Glomerular endothelial cell (primary cell): ENCODE results near the gene SLC9A6. TPM values are rescaled to one million over a fixed set of nuclear protein-coding genes. Genes with fewer than 3 reads are reported as not detected.

ENCODE experiments used
- DNase-seq: peaks from one replicate; pipeline ENCODE4 v3.0.0-alpha.2; 2011; ENCODE audit warnings: low read depth, low spot score; ENCODE audit errors: extremely low read depth
- total RNA-seq: library from RNA; depleted of rRNA; stranded (reverse); fragments of >200 nt; gene quantifications from 2 replicates; pipeline ENCODE4 v1.2.3, GENCODE V29; 2015

The SLC9A6 gene
- 15.2 and 17.4 TPM in 2 replicates for total RNA-seq

DNA sequence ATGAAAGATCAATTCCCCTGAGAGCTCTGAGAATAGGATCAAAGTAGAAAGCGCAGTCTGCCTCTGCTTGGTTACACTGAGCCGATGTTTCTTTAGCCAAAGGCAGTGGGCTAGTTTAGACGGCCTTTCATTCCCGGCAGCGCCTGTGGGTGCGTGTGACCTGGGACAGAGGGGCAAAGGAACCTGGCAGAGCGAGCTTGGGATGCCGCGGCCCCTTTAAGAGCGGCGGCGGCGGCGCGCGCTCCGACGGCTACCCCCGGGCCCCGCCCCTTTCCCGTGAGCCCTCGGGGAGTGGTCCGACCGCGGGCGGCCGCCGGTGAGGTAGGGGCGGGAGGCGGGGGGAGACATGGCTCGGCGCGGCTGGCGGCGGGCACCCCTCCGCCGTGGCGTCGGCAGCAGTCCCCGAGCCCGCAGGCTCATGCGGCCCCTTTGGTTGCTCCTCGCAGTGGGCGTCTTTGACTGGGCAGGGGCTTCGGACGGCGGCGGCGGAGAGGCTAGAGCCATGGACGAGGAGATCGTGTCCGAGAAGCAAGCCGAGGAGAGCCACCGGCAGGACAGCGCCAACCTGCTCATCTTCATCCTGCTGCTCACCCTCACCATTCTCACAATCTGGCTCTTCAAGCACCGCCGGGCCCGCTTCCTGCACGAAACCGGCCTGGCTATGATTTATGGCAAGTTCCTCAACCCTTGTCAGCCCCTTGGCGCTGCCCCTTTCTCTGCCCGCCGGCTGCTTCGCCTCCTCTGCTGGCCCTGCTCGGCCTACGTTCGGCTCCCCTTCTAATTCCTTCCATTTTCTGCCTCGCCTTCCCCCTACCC lies at the start of gene SLC9A6:
SLC9A6 (plus strand) TSS at position 279 of the 816 bp plus-strand sequence; CDS start at position 503, 224 bp downstream.
- no peak for DNase-seq

DNA sequence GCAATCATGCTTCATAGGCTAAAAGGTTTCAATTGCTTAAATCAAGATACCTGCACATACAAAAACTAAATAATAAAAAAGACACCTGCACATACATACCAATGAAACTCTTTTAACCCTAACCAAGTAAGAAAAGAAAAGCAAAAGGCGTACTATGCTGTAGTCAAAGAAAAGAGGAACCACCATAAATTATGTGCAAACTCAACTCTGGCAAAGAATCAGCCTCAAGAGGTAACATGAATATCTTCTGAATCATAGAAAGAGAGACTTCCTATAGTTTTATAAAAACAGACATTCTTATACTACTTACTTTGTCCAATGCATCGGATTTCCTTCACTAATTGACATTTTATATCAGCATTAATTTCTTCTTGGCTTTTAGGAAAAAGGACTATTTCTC lies 40.7 kb upstream of the SLC9A6 start:
- no peak for DNase-seq

DNA sequence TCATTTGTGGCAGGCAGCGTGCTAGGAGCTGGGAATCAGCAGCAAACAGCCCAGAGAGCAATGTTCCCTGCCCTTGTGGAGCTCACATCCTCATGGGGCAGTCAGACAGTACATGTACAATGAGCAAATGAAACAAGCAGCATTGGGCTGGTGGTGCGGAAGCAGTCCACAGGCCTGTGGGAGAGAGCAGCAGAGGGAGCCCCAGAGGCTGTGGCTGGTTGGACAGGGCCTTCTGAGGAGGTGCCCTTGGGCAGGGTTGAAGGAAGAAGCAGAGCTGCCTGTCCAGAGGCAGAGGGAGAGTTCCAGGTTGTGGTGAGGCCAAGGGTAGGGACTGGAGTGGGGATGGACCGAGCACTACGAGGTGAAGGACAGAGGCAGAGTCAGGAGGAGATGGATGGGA lies 33.9 kb upstream of the SLC9A6 start:
- DNase-seq = no peak

DNA sequence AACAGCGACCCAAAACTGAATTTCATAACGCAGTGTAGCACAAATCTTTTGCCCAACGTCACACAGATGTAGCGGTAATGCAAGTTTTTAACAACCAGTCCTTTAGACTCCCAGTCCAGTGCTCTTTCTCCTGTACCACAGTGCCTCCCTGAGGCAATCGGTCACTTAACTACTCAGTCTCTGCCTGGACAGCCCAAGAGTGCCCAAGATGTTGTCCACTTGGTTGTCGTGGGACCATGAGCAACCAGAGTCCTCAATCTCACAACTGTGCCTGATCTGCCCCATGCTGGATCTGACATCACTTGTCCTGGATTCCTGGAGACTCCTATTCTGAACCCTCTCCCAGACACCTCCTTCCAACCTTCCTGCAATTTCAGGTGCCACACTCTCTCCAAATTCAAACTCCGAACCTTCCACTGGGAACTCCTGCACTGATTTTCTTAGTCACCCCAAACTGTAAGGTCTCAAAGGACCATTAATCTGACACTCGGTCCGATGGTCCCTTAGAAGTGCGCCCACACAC lies 12.1 kb upstream of the SLC9A6 start:
- DNase-seq = no peak

DNA sequence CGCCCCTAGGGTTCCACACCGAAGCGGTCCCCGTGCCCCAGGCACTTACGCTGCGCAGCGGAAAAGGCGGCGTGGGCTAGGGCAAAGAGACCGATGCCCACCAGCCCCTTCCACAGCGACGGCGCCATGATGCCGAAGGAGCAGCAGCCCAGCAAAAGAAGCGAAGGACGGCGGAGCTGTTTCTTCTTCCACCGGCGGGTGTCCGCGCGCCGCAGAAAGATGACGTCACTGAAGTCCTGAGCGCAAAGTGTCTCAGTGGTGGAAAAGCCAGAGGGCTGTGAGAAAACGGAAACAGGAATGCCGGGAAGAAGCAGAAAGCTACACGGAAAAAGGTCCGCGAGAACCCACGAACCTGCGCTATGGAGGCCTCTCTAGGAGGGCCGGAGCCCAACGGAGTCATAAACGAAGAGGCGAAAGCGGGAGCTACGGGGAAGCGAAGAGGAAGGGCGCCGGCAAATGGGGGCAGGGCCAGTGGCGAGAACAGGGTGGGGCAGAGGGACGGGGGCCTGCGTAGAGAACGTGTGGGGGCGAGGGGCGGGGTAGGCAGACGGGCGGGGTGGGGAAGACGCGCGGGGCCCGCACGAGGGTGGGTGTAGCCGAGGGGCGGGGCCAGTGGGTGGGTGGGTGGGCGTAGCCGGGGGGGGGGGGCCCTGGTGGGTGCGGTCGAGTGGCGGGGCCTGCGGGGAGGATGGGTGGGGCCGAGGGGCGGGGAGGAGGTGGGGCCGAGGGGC lies 11.5 kb upstream of the SLC9A6 start, which contains the start of gene MMGT1:
MMGT1 (minus strand) TSS at position 441 of the 731 bp plus-strand sequence; CDS start at position 128, 313 bp downstream.
- DNase-seq = peak; percentile 60

DNA sequence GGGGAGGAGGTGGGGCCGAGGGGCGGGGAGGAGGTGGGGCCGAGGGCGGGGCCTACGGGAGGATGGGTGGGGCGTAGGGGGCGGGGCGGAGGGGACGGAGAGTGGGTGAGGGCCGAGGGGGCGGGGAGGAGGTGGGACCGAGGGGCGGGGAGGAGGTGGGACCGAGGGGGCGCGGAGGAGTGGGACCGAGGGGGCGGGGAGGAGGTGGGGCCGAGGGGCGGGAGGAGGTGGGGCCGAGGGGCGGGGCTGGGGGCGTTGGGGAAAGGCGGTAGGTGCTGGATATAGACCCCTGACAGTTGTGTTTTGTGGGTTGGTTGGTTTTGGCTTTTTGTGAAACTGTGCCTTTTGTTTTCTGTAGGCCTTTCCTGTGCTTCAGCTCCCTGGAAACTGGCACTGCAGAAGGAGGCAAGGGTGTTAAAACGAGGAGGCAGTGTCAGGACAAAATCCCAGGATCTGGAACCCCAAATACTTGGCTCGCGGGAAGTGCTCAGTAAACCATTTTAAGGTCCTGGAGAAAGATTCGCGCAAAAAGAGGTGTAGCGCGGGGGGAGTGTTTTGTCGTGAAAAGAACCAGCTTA lies 10.9 kb upstream of the SLC9A6 start:
- no peak for DNase-seq

DNA sequence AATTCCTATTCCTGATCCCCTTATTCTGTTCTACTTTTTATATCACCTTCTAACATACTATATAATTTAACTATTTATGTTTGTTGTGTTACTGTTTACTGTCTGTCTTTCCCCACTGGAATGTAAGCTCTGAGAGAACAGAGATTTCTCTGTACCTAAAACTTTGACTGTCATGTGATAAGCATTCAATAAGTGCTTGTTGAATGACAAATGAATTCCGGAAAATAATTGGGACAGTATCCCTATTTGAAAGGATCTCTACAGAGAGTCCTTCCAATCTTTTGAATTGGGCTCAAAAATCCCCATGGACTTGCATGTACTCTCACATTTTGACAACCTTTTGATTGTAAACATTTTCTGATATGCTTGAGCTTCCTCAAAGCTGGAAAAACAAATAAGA lies 9.8 kb upstream of the SLC9A6 start:
- DNase-seq = no peak

DNA sequence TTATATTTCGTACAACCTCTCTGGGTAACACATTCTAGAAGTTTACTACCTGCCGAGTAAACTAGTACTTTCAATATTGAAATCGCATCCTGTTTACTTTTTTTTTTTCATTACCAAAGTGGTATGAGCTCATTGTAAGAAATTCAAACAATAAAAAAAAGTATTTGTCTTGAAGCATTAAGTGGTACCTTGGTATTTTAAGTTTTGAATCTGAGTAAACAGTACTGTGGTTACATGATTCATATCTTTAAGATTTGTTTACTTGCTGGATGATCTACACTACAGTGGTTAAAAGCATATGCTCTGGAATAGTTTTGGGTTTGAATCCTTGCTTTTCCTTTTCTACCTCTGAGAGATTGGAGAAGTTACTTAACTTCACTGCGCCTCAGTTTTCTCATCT lies 7.6 kb upstream of the SLC9A6 start:
- DNase-seq = no peak

DNA sequence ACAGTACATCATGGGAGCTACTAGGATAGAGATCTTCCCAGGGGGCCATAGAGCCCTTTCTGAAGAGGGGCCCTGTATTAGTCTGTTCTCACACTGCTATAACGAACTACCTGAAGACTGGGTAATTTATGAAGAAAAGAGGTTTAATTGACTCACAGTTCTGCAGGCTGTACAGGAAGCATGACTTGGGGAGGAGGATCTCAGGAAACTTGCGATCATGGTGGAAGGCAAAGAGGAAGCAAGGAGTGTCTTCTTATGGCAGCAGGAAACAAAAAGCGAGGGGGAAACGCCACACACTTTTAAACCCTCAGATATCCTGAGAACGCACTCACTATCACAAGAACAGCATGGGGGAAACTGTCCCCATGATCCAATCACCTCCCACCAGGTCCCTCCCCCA lies 4.2 kb upstream of the SLC9A6 start:
- DNase-seq = no peak

DNA sequence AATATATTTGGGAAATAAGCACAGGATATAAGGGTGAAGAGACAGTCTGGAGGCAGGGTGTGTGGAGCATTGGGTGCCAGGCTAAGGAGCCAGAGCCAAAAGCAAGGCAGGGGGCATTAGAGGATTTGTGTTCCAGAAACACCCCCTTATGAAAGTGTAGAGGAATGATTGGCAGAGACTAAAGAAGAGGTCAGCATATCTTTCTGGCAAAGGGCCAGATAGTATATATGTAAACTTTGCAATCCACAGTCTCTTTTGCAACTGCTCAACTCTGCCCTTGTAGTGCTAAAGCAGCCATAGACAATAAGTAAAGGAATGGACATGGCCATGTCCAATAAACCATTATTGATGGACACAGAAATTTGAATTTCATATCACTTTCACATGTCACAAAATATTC lies 3.6 kb upstream of the SLC9A6 start:
- DNase-seq = no peak

DNA sequence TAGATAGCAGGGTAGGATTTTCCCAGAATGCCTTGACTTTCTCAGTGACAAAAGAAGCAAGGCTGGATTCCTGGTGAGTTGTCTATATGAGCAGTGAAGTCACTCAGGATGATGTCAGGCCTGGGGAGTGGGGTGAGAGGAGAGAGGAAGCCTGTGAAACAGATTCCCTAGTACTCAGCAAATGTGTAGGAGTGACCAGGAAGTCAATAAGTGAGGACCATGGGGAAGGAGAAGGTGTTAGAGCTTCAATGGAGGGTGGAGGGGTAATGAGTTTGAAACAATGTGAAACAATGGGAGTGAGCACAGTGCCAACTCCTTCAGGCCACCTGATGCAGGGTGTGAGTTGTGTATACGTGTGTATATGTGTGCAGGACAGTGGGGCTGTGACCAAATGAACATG lies 2.4 kb upstream of the SLC9A6 start:
- no peak for DNase-seq

DNA sequence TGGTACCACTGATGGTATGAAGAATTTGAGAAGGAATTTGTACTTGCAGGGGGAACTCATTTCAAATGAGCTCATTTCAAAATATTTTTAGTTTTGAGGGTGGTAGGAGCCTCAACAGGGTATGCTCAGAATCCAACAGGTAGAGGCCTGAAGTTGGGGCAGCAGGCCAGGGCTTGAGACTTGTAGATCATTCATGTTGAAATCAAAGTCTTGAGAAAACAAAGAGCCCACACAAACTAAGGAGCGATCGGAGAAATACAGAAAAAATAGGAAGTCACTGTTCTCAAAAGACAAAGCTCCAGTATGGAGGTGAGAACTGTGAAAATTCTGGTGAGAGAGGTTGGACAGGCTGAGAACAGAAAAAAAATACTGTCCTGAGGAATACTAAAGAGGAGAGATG lies 979 bp upstream of the SLC9A6 start:
- no peak for DNase-seq

DNA sequence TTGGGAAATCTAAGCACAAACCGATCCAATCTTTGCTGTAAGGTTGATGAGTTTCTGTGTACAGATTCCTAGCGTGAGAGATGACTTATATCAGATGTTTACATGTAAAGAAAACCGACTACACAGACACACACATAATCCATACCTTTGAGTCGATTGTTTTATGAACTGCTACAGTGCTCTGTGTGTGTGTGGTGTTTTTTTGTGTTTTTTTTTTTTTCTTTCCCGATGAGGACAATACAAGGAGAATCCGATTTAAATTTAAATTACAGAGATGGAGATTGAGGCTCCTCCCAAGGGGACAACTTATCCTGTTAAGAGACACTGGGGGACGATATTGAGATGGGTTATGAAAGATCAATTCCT lies 461 bp upstream of the SLC9A6 start:
- DNase-seq = no peak

DNA sequence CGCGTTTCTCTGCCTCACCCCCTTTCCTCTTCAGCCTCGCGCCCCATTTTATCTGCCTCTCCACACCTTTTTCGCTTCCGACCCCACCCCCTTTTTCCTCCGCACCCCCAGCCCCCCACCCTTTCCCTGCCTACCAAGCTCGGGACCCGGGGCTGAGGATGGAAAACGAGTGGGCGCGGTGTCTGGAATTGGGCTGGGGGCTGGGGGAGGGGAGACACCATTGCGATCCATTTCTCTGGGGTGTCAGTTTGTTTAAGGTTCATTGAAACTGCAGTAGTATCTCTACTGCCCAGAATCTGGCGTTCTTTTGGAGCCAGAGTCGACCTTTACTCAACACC lies 707 bp downstream of the SLC9A6 start:
- DNase-seq = no peak

DNA sequence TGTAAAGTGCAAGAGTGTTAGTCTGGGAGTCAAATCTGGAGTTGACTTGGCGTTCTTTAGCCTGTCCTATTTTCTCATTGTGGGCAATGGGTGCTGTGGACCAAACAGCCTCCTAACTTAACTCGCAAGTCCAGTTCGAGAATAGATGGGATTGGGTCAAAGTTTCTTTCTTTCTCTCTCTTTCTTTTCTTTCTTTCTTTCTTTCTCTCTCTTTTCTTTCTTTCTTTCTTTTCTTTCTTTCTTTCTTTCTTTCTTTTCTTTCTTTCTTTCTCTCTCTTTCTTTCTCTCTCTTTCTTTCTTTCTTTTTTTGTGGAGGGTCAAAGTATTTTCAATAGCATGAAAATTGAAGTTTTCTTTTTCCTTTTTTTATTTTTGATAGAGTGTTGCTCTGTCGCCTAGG lies 3.0 kb downstream of the SLC9A6 start:
- no peak for DNase-seq

DNA sequence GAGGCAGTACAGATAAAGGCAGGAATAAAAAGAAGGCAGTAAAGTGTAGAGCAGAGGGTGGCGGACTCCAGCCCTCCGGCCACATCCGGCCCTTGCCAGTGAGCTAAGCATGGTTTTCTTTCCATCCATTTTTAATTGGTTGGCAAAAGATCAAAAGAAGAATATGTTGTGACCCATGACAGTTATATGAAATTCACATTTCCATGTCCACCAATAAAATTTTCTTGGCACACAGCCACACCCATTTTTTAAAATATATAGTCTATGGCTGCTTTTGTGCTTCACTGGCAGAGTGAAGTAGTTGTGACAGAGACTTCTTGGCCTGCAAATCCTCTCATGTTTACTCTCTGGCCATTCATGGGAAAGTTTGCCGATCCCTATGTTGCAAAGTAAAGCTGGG lies 29.8 kb downstream of the SLC9A6 start:
- no peak for DNase-seq

DNA sequence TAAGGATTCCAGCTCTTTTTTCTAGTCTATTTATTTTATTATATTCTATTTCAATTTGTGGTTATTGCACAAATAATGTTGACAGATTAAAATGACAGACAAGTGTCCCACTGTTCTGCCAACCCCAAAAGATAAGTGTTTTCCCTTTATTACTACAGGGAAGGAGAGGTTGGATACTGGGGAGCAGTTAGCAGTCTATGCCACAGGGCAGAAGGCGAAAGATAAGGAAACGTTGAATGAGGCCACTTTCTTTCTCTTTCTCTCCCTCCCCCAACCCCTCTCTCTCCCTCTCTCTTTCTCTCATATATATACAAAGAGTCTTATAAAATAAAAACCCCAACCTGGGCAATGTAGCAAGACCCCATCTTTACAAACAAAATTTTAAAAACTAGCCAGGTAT lies 31.6 kb downstream of the SLC9A6 start:
- DNase-seq = no peak

DNA sequence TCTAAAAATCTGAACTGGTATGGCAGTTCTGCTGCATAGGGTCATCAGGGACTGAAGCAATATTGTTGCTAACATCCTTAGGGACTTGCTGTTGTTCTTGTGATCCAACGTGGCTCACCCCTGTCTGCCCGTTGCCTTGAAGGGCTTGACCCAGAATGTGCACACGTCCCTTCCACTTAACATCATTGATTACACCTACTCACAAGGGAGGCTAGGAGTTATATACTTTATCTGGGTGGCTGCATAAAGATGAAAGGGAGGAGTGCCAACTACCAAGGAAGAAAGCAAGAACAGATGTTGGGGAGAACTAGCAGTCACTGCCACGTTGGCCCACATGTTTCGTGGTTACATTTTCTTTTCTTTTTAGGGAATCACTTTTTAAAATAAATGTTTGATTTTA lies 34.0 kb downstream of the SLC9A6 start:
- no peak for DNase-seq

DNA sequence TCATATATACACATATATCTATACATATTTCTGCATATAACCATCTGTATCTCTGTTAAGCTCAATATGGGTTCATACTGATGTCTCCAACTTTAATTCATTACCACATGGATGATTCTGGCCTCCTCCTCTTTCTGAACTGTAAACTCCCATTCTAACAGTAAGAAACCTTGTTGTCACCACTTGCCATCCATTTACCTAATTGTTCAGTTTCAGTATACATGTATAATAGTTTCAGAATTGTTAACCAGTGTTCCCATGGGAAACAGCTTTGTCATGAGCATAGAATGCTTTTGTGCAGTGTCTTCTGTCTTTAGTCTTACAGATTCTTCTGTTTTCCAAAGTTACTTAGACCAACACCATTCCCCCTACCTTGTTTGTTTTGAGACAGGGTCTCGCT lies 35.9 kb downstream of the SLC9A6 start:
- DNase-seq = no peak

DNA sequence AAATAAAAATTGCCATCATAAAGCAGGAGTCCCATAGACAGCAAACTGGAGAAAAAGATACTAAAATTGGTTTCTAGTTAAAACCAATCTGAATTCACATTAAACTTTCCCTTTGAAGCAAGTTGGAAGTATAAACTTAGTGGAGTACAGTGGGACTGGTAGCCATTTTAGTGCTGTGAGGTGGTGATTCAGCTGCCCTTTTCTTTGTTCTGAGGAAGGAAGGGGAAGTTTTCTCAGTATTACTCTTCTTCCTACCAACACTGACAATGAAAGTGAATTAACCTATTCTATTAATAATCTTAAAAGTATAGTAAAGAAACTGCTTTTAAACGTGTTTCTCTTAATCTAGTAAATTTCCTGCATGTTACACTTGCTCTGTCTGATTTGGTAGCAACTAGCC lies 36.7 kb downstream of the SLC9A6 start:
- no peak for DNase-seq

DNA sequence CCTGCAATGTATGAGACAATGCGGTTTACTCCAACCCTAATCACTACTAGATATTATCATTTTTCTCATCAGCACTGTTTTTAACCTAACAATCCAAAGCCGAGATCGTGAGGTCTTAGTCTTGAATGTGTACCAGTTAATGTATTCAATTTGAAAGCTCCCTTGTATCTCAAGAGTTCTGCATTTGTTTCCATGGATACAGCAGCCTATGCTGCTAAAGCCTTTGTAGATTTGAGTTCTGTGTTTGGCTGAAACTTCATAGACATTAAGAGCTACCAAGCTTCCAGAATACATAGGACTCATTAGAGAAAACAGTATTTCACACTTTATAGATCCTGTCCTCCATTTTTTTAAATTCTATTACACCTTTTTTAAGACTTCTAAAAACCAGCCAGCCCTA lies 39.9 kb downstream of the SLC9A6 start:
- DNase-seq = no peak
